ENCODE measurements around the gene UNC5C. TPM values are rescaled to one million over a fixed set of nuclear protein-coding genes. Genes with fewer than 3 reads are reported as not detected.

The UNC5C gene
- total and polyA plus RNA-seq, 2 of the 8 experiments (the other 6 are each of a cell fraction or from before 2014, with no cell fraction given) = 0.30 to 1.3 TPM

- no peak overlapping the region for H2BK12ac ChIP-seq (ENCODE audit: low read depth, low read length)
- H3K18ac ChIP-seq (ENCODE audit: extremely low read depth, low read length) = no peak overlapping the region
- no peak overlapping the region for H2BK5ac ChIP-seq (ENCODE audit: low read depth, low read length)
- 0 out of 2 replicates have a peak overlapping the region, but pooled peaks have one; percentile 71 for H2AFZ ChIP-seq (ENCODE audit: low read length)
- no peak overlapping the region for H2AK5ac ChIP-seq (ENCODE audit: low read depth, low read length)
- H3K27me3 ChIP-seq (replicated peaks in 1 of 4; ENCODE audit: control insufficient read depth in 3 of 4, extremely low read depth in 1 of 4, insufficient read depth in 3 of 4, low read length in 3 of 4) = no peaks in the 10 kb centered on the region
- no peak overlapping the region for H3K14ac ChIP-seq (ENCODE audit: insufficient read length)
- POLR2A ChIA-PET (ENCODE audit: partially characterized antibody) = no interaction called here
- no peaks in the 10 kb centered on the region for H3K36me3 ChIP-seq (ENCODE audit: control insufficient read depth in 2 of 4, insufficient read depth in 4 of 4, low read length in 3 of 4)
- H4K20me1 ChIP-seq (replicated peaks in 1 of 2; ENCODE audit: control insufficient read depth in 1 of 2, insufficient read depth in 2 of 2, low read length in 2 of 2) = no peaks in the 10 kb centered on the region
- CTCF ChIA-PET (ENCODE audit: partially characterized antibody) = no interaction called here
- H2BK120ac ChIP-seq (replicated peaks; ENCODE audit: low read depth, low read length) = no peak overlapping the region
- no peaks in the 10 kb centered on the region for H3K23me2 ChIP-seq (ENCODE audit: low read depth, low read length)
- H3K4ac ChIP-seq (replicated peaks; ENCODE audit: insufficient read length, low read depth, low read length) = no peak overlapping the region
- H3K9me3 ChIP-seq (ENCODE audit: insufficient read depth in 2 of 2, low read depth in 1 of 2, low read length in 1 of 2) = no peaks in the 10 kb centered on the region
- no peak overlapping the region for H2BK15ac ChIP-seq (ENCODE audit: low read length)
- H3K79me2 ChIP-seq (ENCODE audit: control insufficient read depth in 1 of 2, insufficient read depth in 2 of 2, low read length in 2 of 2) = no peaks in the 10 kb centered on the region
- no peaks in the 10 kb centered on the region for H3K79me1 ChIP-seq (ENCODE audit: low read depth, low read length)
- peaks cover 0 to 4% (median 2%) of the 10 kb centered on the region in 4 experiments; a peak in 3 of 7 replicates for H3K4me1 ChIP-seq (replicated peaks in 1 of 4; ENCODE audit: control insufficient read depth in 3 of 4, insufficient read depth in 4 of 4, low read length in 3 of 4)
- H3K4me3 ChIP-seq (ENCODE audit: extremely low read depth in 1 of 4, insufficient read depth in 2 of 4, low read depth in 3 of 4, low read length in 4 of 4) = no peak overlapping the region
- H3K56ac ChIP-seq (replicated peaks; ENCODE audit: insufficient read length, low read depth, low read length) = no peak overlapping the region
- no peak overlapping the region; the same call in 1 of the 2 replicates for H4K8ac ChIP-seq (ENCODE audit: extremely low read depth, insufficient read depth, low read length)
- H3K9ac ChIP-seq (replicated peaks in 1 of 4; ENCODE audit: extremely low read depth in 1 of 4, low read depth in 3 of 4, low read length in 3 of 4) = no peak overlapping the region
- 91% methylated on average over 4 of the region's 4 CpGs; no CpG with 5 or more reads in 1 of the 2 experiments for WGBS, 2 experiments (ENCODE audit: extremely low coverage in 1 of 2, insufficient coverage in 1 of 2, insufficient read length in 1 of 2, insufficient replicate concordance in 2 of 2, low coverage in 1 of 2, low lambda C conversion rate in 2 of 2, missing lambda C conversion rate in 1 of 2)
- H2BK20ac ChIP-seq (ENCODE audit: low read length) = no peak overlapping the region
- FAIRE-seq = no peak
- H3K27ac ChIP-seq (ENCODE audit: low read depth, low read length) = no peak overlapping the region
- no peak for DNase-seq (ENCODE audit: low read depth in 1 of 2, low spot score in 2 of 2)
- no peak overlapping the region for H4K5ac ChIP-seq (ENCODE audit: insufficient read length, low read depth, low read length)
- no peak overlapping the region for H3K23ac ChIP-seq (ENCODE audit: insufficient read length)
- no peak overlapping the region for H3K4me2 ChIP-seq (ENCODE audit: insufficient read depth in 1 of 2, low read depth in 2 of 2, low read length in 2 of 2)
- no peak overlapping the region for H4K91ac ChIP-seq (replicated peaks; ENCODE audit: insufficient read length, low read length)
- TF ChIP-seq TEAD4 (IDR thresholded peaks at IDR 0.05; ENCODE audit: low read depth, low read length) (no peak), CHD2 (IDR thresholded peaks at IDR 0.05; ENCODE audit: low read length) (no peak), SRF (IDR thresholded peaks at IDR 0.05; ENCODE audit: low read depth, low read length) (no peak), HDAC2 (IDR thresholded peaks at IDR 0.05; ENCODE audit: borderline replicate concordance in 1 of 2, low read depth in 2 of 2, low read length in 2 of 2) (no peak), BRCA1 (IDR thresholded peaks at IDR 0.05; ENCODE audit: low read depth, low read length) (no peak), POU5F1 (IDR thresholded peaks at IDR 0.05; ENCODE audit: low read depth, low read length) (no peak), SIRT6 (IDR thresholded peaks at IDR 0.05; ENCODE audit: low read length) (no peak), EZH2 (IDR thresholded peaks at IDR 0.05; ENCODE audit: low read depth, low read length, severe bottlenecking) (no peak), ASH2L (IDR thresholded peaks at IDR 0.05; ENCODE audit: low read length) (no peak), KDM1A (IDR thresholded peaks at IDR 0.05; ENCODE audit: borderline replicate concordance, low read length) (no peak), KDM5A (IDR thresholded peaks at IDR 0.05; ENCODE audit: low read length) (no peak), JUN (IDR thresholded peaks at IDR 0.05; ENCODE audit: low read depth, low read length) (no peak)
These were observed 7.6 kb upstream of the UNC5C start for GRCh38 chr4:95556207-95556859.
